ENCODE results near the gene ZNF799.
"Not testable (repeated sequence)": the region's sequence is repeated elsewhere in the genome, so short reads cannot be mapped to it uniquely, and the experiment has no call there.

DNA sequence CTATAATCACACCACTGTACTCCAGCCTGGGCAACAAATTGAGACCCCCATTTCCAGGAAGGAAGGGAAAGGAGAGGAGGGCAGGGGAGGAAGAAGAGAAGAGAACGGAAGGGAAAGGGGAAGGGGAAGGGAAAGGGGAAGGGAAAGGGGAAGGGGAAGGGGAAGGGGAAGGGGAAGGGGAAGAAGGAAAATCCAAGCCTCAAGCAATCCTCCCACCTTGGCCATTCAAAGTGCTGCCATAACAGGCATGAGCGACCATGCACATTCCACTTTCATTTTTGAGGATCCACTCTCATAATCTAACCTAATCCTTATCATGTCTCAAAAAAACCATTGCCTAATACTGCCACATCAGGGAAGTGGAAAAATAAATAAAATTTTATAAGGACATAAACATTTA is 14.7 kb downstream of the ZNF799 start:
- TF ChIP-seq EP300, POLR2A (IDR thresholded peaks at IDR 0.05): not testable (repeated sequence)
- TF ChIP-seq, protein P1, sequence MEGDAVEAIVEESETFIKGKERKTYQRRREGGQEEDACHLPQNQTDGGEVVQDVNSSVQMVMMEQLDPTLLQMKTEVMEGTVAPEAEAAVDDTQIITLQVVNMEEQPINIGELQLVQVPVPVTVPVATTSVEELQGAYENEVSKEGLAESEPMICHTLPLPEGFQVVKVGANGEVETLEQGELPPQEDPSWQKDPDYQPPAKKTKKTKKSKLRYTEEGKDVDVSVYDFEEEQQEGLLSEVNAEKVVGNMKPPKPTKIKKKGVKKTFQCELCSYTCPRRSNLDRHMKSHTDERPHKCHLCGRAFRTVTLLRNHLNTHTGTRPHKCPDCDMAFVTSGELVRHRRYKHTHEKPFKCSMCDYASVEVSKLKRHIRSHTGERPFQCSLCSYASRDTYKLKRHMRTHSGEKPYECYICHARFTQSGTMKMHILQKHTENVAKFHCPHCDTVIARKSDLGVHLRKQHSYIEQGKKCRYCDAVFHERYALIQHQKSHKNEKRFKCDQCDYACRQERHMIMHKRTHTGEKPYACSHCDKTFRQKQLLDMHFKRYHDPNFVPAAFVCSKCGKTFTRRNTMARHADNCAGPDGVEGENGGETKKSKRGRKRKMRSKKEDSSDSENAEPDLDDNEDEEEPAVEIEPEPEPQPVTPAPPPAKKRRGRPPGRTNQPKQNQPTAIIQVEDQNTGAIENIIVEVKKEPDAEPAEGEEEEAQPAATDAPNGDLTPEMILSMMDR (IDR thresholded peaks at IDR 0.05) = not testable (repeated sequence)
